Hindlimb muscle (tissue), 1 donor: ENCODE data around the gene ZNF682. TPM values are rescaled to one million over a fixed set of nuclear protein-coding genes. Genes with fewer than 3 reads are reported as not detected.
"Not testable (repeated sequence)": the region's sequence is repeated elsewhere in the genome, so short reads cannot be mapped to it uniquely, and the experiment has no call there.

Experiments used
- DNase-seq: peaks from one replicate; pipeline ENCODE4 v3.0.0-alpha.2; 2013
- polyA plus RNA-seq: library from polyadenylated mRNA; unstranded; fragments of 120-200 nt; gene quantifications from one replicate; pipeline ENCODE4 v1.2.1, GENCODE V29; 2013; ENCODE audit not compliant: insufficient read length

Gene ZNF682
- polyA plus RNA-seq, 1 donor: 6.2 TPM

GRCh38 chr19:19997656-19998268 lies 41.5 kb downstream of the ZNF682 start:
- peak; percentile 6 for DNase-seq

GRCh38 chr19:19966862-19967261 lies 72.4 kb downstream of the ZNF682 start:
- DNase-seq: no peak

GRCh38 chr19:19966126-19966525 lies 73.2 kb downstream of the ZNF682 start:
- DNase-seq: not testable (repeated sequence)

- no peak for DNase-seq
Observed at GRCh38 chr19:19964416-19964815, 74.9 kb downstream of the ZNF682 start.

GRCh38 chr19:19959151-19959799 lies 80.0 kb downstream of the ZNF682 start:
- DNase-seq: peak; percentile 73

GRCh38 chr19:19957766-19958165 lies 81.5 kb downstream of the ZNF682 start:
- DNase-seq: not testable (repeated sequence)

GRCh38 chr19:19956434-19957075 lies 82.8 kb downstream of the ZNF682 start:
- peak; percentile 7 for DNase-seq

- DNase-seq: no peak
Observed at GRCh38 chr19:19955208-19955607, 84.1 kb downstream of the ZNF682 start.

Other genes with a start within 250 kb of the ZNF682 start
- gene ZNF506, start 217.8 kb downstream of the ZNF682 start, polyA plus RNA-seq: 17.0 TPM
- 11.9 TPM for gene ZNF253, start 173.6 kb downstream of the ZNF682 start, polyA plus RNA-seq
- 9.3 TPM for gene ZNF93, start 138.6 kb downstream of the ZNF682 start, polyA plus RNA-seq
- 5.1 TPM for gene ZNF90, start 38.5 kb upstream of the ZNF682 start, polyA plus RNA-seq
- 4.9 TPM for gene ZNF486, start 127.7 kb upstream of the ZNF682 start, polyA plus RNA-seq